Keratinocyte (primary cell): ENCODE data around the gene CT47A1. TPM values are rescaled to one million over a fixed set of nuclear protein-coding genes. Genes with fewer than 3 reads are reported as not detected.

Experiments
- DNase-seq: peaks from one replicate; pipeline ENCODE4 v3.0.0-alpha.2; 2011; ENCODE audit warnings: low read depth, missing footprints, low spot score
- FAIRE-seq: peaks from 2 replicates; lab custom pipeline; 2011; peaks lifted over from hg19 to GRCh38; lab: Jason Lieb, UNC
- H2AFZ ChIP-seq: 2 replicates; pipeline ENCODE4 v1.6.0; 2012; ENCODE audit warnings: low read length, control low read depth, inconsistent platforms; ENCODE audit not compliant: control insufficient read depth
- H3K27ac ChIP-seq: 2 replicates; pipeline ENCODE4 v1.5.1; 2011; ENCODE audit warnings: low read length; ENCODE audit not compliant: control insufficient read depth, insufficient read depth
- H3K27me3 ChIP-seq: 3 replicates; pipeline ENCODE4 v1.6.0; 2011; ENCODE audit warnings: low read length; ENCODE audit not compliant: control insufficient read depth, insufficient read depth; ENCODE audit errors: extremely low read depth
- H3K36me3 ChIP-seq, 2 experiments: 2 replicates in 1 of 2; 3 replicates in 1 of 2; pipeline ENCODE4 v1.5.1; 2011; ENCODE audit warnings: low read length in 2 of 2, mild to moderate bottlenecking in 1 of 2; ENCODE audit not compliant: control insufficient read depth in 2 of 2, insufficient read depth in 2 of 2; ENCODE audit errors: extremely low read depth in 1 of 2
- H3K4me1 ChIP-seq: 3 replicates; pipeline ENCODE4 v1.5.1; 2011; ENCODE audit warnings: low read length; ENCODE audit not compliant: control insufficient read depth, insufficient read depth; ENCODE audit errors: extremely low read depth
- H3K4me2 ChIP-seq: 3 replicates; pipeline ENCODE4 v1.6.0; 2011; ENCODE audit warnings: low read depth, low read length; ENCODE audit not compliant: control insufficient read depth, insufficient read depth; ENCODE audit errors: extremely low read depth
- H3K4me3 ChIP-seq, 3 experiments: fragments of 200-600 bp in 1 of 3; sonication (generic) in 1 of 3; 2 replicates in 2 of 3; 3 replicates in 1 of 3; pipeline ENCODE4 v1.5.1; 2011 to 2016; ENCODE audit warnings: low read length in 3 of 3, mild to moderate bottlenecking in 3 of 3, control low read depth in 2 of 3, inconsistent platforms in 1 of 3, low read depth in 1 of 3, mixed read lengths in 1 of 3, mixed run types in 1 of 3, moderate library complexity in 1 of 3; ENCODE audit not compliant: control insufficient read depth in 2 of 3, insufficient read depth in 2 of 3; ENCODE audit errors: extremely low read depth in 1 of 3
- H3K79me2 ChIP-seq: 2 replicates; pipeline ENCODE4 v1.6.0; 2012; ENCODE audit warnings: low read length; ENCODE audit not compliant: control insufficient read depth, insufficient read depth
- H3K9ac ChIP-seq: 3 replicates; pipeline ENCODE4 v1.6.0; 2011; ENCODE audit warnings: low read length; ENCODE audit not compliant: control insufficient read depth, insufficient read depth; ENCODE audit errors: extremely low read depth
- H3K9me1 ChIP-seq: 3 replicates; pipeline ENCODE4 v1.6.0; 2011; ENCODE audit warnings: low read length; ENCODE audit not compliant: control insufficient read depth, insufficient read depth; ENCODE audit errors: extremely low read depth
- H3K9me3 ChIP-seq: 2 replicates; pipeline ENCODE4 v1.5.1; 2012; ENCODE audit warnings: low read depth, low read length; ENCODE audit not compliant: control insufficient read depth
- H4K20me1 ChIP-seq: 3 replicates; pipeline ENCODE4 v1.6.0; 2011; ENCODE audit warnings: low read length; ENCODE audit not compliant: control insufficient read depth, insufficient read depth; ENCODE audit errors: extremely low read depth
- EZH2 ChIP-seq: IDR thresholded peaks from one replicate; pipeline ENCODE4 v1.6.1; 2012; ENCODE audit warnings: inconsistent platforms, mild to moderate bottlenecking, low read length, moderate library complexity
- dilution Hi-C: fragments of 300-500 bp; cut with MboI; formaldehyde crosslinking; loops from one replicate; pipeline ENCODE4 v1.7.0; 2020; ENCODE audit warnings: low sequenced_read_pairs; ENCODE audit not compliant: extremely low pct_ligation_motif_present
- polyA plus RNA-seq, 5 experiments: library from polyadenylated mRNA; depleted of rRNA in 3 of 5; stranded (reverse) in 3 of 5; stranded (forward) in 1 of 5; unstranded in 1 of 5; fragments of >200 nt; gene quantifications; 1 replicate in 1 of 5; 2 replicates in 3 of 5; 3 replicates in 1 of 5; pipeline versions ENCODE4 v1.2.1 to v1.2.3, GENCODE V29; 2011 to 2012; ENCODE audit warnings: missing spikeins in 2 of 5, low read depth in 1 of 5, low replicate concordance in 1 of 5
- TF ChIP-seq, protein P1 (sequence below), 3 experiments: IDR thresholded peaks in 1 of 3; conservative IDR thresholded peaks in 1 of 3; optimal IDR thresholded peaks in 1 of 3; 2 replicates in 2 of 3; 3 replicates in 1 of 3; pipeline versions ENCODE3 to v1.5.1; 2011; ENCODE audit warnings: low read length in 3 of 3, mild to moderate bottlenecking in 3 of 3, moderate library complexity in 2 of 3, control low read depth in 1 of 3, inconsistent platforms in 1 of 3; ENCODE audit not compliant: insufficient read depth in 2 of 3; ENCODE audit errors: extremely low read depth in 1 of 3

Gene CT47A1
- polyA plus RNA-seq, 1 donor (not counting 4 experiments of a cell fraction or from before 2014, with no cell fraction given): not detected

DNA sequence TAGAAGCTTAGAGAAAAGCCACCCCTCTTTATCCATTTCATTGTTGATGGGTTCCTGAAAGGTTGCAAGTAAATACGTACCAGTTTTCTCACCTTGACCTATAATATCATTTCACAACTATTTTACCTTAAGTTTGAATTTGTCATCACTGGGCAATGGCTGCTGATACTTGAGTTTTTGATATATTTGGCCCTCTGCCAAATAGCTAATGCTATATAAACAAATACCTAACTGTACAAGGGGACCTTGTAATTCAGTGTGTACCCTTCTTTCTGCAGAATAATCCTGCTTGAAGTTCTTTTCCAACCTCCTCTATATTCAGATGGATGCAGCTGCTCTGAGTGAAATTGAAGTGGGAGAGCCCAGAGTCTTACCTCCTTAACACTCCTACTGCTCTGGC is 42.9 kb upstream of the CT47A1 start:
- no peaks in the 10 kb centered on the region for H3K27me3 ChIP-seq
- no peaks in the 10 kb centered on the region for H3K4me1 ChIP-seq
- no peaks in the 10 kb centered on the region for H3K36me3 ChIP-seq
- TF ChIP-seq, protein P1, sequence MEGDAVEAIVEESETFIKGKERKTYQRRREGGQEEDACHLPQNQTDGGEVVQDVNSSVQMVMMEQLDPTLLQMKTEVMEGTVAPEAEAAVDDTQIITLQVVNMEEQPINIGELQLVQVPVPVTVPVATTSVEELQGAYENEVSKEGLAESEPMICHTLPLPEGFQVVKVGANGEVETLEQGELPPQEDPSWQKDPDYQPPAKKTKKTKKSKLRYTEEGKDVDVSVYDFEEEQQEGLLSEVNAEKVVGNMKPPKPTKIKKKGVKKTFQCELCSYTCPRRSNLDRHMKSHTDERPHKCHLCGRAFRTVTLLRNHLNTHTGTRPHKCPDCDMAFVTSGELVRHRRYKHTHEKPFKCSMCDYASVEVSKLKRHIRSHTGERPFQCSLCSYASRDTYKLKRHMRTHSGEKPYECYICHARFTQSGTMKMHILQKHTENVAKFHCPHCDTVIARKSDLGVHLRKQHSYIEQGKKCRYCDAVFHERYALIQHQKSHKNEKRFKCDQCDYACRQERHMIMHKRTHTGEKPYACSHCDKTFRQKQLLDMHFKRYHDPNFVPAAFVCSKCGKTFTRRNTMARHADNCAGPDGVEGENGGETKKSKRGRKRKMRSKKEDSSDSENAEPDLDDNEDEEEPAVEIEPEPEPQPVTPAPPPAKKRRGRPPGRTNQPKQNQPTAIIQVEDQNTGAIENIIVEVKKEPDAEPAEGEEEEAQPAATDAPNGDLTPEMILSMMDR (optimal IDR thresholded peaks at IDR 0.05 in 1 of 3, IDR thresholded peaks at IDR 0.05 in 1 of 3, conservative IDR thresholded peaks at IDR 0.05 in 1 of 3; ENCODE audit: extremely low read depth in 1 of 3, insufficient read depth in 2 of 3, low read length in 3 of 3): no peak
- TF ChIP-seq EZH2: no peak
- H3K79me2 ChIP-seq: no peaks in the 10 kb centered on the region
- no peak overlapping the region for H3K9ac ChIP-seq
- no peak overlapping the region for H3K27ac ChIP-seq
- H3K9me1 ChIP-seq: no peaks in the 10 kb centered on the region
- no peak for DNase-seq
- no peaks in the 10 kb centered on the region for H3K9me3 ChIP-seq
- dilution Hi-C loops: no loop called here
- H2AFZ ChIP-seq: no peak overlapping the region
- H4K20me1 ChIP-seq: no peaks in the 10 kb centered on the region
- H3K4me2 ChIP-seq: no peak overlapping the region
- H3K4me3 ChIP-seq: no peak overlapping the region
- no peak for FAIRE-seq

DNA sequence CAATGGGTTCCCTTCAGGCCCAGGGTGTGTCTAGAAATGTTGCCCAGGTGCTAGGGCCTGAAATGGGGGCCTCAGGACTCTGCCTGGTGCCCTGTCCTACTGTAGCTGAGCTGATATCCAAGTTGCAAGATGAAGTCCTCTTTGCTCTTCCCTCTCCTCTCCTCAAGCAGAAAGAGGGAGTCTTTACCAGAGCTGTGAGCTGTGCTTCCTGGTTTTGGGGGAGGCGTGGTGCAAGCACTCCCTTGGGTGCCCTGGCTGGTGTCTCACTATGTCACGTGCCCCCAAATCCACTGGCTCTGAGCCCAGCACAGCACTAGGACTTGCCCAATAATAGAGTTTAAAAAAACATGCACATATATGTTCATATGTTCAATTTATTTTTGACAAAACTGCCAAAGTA is 29.3 kb upstream of the CT47A1 start:
- no peaks in the 10 kb centered on the region for H4K20me1 ChIP-seq
- no peaks in the 10 kb centered on the region for H3K9me1 ChIP-seq
- no peaks in the 10 kb centered on the region for H3K9me3 ChIP-seq
- TF ChIP-seq EZH2: no peak
- TF ChIP-seq, protein P1 (optimal IDR thresholded peaks at IDR 0.05 in 1 of 3, IDR thresholded peaks at IDR 0.05 in 1 of 3, conservative IDR thresholded peaks at IDR 0.05 in 1 of 3; ENCODE audit: extremely low read depth in 1 of 3, insufficient read depth in 2 of 3, low read length in 3 of 3): no peak
- H3K9ac ChIP-seq: no peak overlapping the region
- H3K4me2 ChIP-seq: no peak overlapping the region
- H3K36me3 ChIP-seq: no peaks in the 10 kb centered on the region
- H3K4me1 ChIP-seq: no peaks in the 10 kb centered on the region
- no peaks in the 10 kb centered on the region for H3K27me3 ChIP-seq
- FAIRE-seq: no peak
- no peak overlapping the region for H2AFZ ChIP-seq
- no peak for DNase-seq
- H3K4me3 ChIP-seq: no peak overlapping the region
- H3K79me2 ChIP-seq: no peaks in the 10 kb centered on the region
- H3K27ac ChIP-seq: no peak overlapping the region
- dilution Hi-C loops: no loop called here
